HG03139 (cell line): ENCODE data around the gene TBX4.

Source experiments
- ATAC-seq: cut with Tn5 transposase; IDR thresholded peaks from one replicate; pipeline ENCODE4 v1.9.1; 2021; ENCODE audit not compliant: unreplicated experiment

The TBX4 gene

DNA sequence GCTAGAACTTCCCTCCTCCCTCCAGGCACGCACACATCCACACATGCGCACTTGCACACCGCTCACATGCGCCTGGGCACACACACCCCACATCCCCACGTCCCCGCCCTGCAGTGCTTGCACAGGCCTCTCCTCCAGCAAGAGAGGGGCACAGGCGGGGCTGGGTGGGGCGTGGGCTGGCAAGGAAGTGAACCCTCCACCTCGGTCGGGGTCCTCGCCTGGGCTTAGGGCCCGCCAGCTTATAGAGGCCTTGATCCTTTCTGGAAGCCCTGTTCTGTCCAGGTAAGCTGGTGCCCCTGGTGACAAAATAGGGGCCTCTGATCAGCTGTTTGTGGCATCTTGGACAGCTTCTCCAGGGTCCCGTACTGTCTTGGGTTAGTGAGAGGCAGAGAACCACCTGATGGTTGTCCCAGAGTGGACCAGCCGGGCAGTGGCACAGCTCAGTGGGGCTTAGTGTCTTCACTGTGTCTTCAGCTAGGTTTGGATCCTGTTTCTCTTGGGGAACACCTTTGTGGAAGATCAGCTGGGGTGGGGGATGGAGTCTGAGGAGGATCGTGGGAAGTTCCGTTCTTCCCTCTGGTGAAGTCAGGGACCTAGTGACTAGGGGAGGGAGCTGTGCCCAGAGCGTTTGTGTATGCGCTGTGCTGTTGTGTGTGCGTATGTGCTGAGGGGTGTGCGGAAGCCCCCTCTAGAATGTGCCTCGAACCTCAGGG lies 12.1 kb downstream of the TBX4 start:
- ATAC-seq = no peak

DNA sequence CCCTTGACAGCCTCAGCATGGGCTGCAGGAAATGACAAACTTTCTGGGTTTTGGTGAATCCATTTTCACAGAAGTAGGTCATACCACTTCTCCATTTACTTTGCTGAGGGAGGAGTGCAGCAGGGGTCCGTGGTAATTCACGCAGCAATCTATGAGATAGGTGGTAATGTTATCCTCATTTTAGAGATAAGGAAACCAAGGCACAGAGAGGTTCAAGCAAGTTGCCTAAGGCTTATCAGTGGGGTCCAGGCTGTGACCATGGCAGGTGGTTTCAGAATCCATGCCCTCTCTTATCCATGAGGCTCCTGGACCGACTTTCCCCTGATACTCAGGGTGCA lies 12.6 kb downstream of the TBX4 start:
- no peak for ATAC-seq

DNA sequence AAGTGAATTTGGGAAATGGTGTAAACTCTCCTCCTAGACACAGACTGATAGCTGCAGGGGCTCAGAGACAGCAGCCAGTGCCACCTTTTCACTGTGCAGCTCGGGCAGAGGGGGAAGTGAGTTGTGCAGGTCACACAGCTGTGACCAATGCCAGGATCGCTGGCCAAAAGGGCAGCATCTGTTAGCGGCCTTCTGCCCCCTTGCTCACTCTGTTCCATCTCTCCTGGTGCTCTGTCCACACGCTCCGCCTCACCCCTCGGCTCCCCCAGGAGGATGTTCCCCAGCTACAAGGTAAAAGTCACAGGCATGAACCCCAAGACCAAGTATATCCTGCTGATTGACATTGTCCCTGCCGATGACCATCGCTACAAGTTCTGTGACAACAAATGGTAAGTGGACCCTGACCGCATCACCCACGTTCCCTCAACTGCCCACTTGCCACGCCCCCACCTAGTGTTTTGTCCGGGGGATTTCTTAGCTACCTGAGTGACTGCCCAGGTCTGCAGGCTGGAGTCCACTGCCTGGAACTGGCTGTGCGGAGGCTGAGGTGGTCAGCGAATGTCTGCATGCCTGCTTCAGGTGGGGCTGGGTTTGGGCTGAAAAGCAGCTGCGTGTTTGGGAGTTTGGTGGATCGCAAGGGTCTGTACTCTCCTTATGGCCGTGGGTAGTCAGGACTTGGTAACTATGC lies 13.5 kb downstream of the TBX4 start:
- ATAC-seq = no peak

DNA sequence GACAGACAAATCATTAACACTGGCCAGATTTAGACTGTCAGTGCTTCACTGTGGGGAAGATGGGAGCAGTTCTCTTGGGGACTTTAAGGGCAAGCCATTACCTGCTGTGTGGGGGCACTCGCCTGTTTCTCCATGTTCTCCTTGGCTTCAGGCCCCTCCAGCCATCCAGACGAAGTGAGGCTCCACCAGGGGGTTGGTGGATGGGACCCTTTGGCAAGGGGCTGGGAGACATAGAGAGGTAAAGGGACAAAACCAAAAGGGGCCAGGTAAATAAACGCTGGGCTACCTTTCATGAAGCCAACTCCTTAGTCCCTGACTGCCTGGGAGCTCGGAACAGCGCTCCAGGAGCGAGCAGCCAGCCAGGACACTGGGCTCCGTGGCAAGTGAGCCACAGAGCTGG lies 14.0 kb downstream of the TBX4 start:
- ATAC-seq = no peak

DNA sequence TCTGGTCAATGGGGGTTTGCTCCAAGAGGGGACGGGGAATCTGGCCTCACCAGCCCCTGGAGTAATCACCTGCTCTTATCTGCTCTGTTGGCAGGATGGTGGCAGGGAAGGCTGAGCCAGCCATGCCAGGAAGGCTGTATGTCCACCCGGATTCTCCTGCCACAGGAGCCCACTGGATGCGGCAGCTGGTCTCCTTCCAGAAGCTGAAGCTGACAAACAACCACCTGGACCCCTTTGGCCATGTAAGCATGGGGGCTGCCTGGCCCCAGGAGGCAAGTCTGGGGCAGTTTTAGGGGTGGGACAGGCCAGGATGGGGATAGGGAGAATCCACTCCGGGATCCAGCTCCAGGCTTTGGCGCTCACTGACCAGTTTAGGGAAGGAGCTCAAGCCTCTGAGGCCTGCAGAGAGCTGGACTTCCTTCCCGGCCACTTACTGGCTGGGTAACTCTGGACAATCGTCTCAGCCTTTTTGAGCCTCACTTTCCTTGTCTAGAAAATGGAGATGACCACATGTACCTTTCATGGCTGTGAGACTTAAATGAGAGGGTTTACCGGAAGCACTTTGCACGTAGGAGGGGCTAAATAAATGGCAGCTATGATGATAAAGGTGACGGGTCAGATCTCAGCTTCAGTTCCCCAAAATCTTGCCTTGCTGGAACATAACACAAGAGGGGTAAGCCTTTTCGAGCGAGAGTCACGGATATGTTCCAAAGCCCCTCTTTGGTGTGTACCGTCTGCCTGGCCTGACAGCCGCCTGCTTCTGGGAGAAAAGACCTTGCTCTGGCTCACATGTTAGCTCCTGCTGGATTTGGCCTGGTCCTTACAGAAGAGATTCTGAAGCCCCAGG lies 15.4 kb downstream of the TBX4 start:
- no peak for ATAC-seq

DNA sequence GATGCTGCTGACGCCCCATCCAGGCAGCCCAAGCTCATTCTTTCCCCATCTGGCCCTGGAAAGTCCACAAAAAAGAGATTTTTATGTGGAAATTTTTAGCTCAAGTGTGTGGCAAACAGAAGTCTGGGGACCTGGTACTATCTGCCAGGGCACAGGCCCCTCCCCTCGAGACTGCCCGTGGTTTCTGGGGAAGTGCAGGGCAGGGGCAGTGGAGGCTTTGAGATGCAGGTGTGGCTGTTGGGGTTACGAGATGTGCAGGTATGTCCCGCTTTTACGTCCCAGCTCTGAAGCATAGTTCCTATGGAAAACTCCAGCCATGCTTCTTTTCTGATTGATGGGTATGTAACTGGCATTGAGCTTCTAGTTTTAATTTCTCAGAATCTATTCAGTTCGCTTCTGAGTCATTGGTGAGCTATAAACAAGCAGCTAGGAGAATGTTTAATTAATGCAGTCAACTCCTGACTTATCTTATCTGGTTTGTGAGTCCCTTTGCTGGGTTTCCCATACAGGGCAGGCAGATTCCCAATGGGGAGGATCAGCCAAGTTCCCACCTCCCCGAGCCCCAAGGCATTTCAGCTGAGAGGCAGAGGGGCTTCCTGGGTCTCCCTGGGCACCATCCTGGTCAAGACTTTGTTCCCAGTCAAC lies 16.2 kb downstream of the TBX4 start:
- no peak for ATAC-seq

DNA sequence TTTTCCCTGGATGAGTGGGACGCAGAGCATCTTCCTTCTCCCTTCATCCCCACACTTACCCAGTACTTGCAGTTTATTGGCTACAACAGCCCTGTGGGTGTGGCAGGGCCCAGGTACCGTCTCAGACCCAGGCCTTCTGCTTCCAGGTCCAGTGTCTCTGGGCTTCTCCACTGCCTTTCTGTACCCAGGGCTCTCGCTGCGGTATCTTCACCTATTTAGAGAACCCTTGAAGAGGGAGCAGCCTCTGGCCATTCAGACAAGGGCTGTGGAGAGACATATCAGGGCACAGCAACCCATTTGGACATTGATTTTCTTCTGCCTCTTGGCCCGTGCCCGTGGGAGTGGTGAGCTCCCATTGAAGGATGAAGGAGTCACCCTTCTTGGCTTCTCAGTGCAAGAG lies 17.3 kb downstream of the TBX4 start:
- ATAC-seq = no peak

DNA sequence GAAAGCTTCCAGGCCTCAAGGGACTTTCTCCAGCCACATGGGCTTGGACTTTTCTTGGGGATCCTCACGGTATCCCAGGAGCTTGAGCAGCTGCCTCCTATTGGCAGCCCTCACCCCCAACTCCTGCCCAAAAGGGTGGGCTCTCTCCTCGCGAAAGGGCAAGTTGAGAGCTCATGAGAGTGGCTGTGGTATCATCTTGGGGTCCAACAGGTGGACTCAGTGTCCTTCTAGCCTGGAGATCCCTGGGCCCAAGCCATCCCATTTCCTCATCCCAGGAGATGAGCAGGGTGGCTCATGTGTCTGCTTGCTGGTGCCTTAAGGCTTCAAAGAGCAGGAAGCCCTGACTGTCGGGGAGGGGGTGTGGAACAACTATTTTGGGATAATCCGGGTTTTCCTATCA lies 17.7 kb downstream of the TBX4 start:
- no peak for ATAC-seq

DNA sequence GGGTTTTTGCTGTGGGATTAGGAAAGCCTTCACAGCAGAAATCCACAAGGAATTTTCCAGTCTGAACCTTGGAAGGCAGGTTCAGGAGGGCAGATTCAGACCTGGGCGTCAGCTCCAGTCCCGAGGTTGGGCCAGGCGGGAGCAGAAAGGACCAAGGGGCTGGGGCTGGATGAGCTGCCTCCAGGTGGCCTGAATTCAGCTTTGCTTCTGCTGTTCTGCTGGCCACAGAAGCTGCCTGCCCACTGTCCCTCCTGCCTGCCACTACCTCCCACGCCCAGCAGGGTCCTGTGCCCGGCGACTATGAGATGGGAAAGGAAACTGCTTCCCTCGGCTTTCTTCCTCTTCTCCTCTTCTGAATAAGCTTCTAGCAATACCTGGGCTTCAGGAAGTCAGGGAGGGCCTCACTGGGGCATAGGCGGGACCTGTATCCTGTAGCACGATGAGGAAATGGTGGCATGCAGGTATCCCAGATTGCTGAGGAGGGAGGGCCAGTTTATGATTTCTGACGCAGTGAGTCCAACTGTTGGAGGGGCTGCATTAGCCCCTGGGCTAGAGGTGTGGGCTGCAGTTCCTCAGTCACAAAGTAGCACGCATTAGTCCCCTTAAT lies 18.4 kb downstream of the TBX4 start:
- ATAC-seq = no peak

DNA sequence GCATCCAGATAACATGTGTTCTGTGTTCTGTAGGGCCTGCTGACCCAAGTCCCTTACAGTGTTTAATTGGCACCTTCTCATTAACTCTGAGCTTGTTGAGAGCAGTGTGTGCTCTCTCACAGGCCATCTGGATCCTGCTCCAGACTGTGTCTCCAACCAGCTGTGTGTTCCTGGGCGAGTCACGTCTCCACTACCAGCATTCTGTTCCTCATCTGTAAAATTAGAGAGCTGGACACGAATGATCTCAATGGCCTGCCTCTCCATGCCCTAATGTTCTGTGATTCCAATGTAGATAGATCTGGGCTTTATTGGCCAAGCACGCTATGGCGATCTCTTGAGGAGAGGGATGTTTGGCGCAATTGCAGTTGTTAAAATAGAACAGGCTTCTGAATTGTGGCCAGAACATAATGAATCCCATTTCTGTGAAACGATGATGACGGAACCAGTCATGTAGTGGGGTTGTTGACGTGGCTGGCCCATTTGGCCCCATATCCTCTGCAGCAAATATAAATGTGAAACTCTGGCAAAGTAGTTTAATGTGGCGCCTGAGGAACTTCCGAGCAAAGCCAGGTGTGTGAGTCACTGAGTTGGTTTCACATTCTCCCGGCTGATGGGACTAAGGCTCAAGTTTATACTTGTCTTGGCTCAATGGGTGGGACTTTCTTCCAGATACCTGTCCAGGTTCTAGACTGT lies 22.2 kb downstream of the TBX4 start:
- no peak for ATAC-seq

DNA sequence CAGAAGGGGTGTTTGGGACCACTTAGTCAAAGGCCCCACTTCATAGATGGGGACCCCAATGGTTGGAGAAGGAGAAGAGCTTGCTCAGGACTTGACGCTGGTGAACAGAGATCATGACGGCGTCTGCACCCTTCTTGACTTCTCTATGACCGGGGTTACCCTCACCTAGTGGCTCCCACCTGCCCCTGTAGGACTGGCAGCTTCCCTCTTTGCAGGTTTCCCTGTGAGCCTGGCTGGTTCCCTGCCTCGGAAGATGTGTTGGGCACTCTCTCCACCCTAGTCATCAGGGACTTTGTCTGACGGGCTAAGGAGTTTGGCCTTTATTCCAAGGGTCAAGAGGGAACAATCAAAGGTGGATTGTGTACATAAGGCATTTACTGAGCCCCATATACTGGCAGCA lies 22.7 kb downstream of the TBX4 start:
- ATAC-seq = no peak

DNA sequence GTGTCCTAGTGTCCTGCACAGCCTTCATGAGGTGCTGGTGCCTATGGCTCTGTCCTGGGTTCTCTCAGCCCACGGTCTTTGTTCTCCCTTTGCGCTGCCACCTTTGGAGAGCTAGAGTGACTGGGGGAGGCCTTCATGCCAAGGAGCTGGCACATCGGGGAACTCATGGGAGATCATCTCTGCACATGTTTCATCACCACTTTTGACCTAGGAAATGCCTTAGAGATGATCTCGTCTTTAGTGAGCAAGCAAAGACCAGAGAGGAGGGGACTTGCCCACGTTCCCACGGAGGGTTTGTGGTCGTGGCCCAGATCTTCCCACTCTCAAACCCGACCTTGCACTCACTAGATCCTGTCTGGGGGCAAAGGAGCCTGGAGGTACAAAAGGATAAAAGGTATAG lies 23.5 kb downstream of the TBX4 start:
- ATAC-seq = no peak

DNA sequence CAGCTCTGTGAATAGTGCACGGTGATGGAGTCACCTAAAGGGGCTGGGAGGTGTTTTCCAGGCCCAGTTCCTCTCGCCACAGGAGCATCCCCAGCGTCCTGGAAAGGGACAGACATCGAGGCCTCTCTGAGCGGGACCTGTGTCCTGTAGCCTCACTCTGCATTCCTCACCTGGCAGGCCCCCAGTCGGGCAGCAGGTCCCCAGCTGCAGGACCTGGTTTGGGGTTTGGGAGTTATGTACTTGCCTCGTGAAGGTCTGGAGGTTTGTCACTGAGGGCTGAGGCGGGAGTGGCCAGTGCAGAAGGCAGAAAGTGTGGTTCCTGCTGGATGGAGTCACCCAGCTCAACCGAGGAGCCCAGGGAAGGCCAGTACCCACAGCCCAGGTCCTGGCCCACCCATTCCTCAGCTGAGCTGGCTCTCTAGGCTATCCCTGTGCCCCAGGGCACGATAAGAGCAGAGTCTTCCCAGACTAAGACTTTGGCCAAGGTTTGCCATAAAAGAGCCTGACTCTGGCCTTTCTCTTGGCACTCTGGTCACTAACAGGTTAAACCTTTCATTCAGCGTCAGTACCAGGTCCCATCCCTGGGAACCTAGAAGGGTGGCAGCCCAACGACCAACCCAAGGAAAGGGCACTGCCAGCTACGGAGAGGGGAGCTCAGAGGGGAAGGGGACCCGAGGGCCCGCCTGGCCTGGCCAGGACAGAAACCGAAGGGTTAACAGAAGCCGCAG lies 24.4 kb downstream of the TBX4 start:
- ATAC-seq = no peak

DNA sequence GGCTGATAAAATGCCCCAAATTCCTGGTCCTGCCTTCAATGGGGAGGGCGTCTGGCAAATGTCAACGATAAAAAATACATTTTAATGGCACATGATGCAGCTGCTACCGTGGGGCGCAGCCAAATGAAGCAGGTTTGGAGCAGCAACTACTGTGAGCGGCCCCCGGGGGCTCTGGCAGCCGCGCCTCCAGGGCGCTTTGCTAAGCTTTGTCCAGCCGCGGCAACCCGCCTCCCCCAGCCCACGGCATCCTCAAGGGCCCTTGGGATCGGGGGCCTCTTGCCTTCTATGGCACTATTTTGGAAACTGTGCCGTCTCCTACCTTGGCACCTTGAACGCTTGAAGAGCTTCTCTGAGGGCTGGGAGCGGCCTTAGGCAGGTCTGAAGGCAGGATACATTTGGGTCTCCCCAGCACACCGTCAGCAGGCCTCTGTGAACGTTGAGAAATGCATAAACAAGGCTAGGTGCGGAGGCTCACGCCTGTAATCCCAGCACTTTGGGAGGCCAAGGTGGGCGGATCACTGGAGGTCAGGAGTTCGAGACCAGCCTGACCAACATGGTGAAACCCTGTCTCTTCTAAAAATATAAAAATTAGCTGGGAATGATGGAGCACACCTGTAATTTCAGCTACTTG lies 25.1 kb downstream of the TBX4 start:
- no peak for ATAC-seq

DNA sequence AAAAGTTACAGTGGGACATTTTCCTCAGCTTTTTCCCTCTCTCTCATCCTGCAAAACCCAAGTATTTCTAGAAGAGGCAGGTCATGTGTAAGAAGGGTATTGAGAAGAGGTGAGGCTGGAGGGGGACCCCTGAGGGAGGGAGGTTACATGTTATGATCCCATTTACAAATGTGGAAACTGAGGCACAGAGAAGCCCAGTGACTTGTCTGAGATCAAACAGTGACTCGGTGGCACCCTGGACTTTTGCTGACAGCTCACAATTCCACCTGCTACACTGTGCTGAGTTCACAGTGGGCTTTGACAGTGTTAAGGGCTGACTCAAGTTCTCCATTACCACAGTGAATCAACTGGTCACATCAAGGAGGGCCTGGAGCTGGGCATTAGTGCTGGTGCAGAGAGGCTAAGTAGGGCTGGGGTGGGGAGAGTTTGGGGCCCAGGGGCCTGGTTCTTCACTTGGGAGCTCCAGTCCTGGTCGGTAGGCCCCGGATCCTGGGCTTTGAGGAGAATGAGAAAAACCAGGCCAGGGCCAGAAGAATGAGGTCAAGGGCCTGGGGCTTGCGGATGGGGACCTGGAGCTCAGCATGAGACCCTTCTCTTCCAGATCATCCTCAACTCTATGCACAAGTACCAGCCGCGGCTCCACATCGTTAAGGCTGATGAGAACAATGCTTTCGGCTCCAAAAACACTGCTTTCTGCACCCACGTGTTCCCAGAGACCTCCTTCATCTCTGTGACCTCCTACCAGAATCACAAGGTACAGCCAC lies 26.0 kb downstream of the TBX4 start:
- no peak for ATAC-seq

DNA sequence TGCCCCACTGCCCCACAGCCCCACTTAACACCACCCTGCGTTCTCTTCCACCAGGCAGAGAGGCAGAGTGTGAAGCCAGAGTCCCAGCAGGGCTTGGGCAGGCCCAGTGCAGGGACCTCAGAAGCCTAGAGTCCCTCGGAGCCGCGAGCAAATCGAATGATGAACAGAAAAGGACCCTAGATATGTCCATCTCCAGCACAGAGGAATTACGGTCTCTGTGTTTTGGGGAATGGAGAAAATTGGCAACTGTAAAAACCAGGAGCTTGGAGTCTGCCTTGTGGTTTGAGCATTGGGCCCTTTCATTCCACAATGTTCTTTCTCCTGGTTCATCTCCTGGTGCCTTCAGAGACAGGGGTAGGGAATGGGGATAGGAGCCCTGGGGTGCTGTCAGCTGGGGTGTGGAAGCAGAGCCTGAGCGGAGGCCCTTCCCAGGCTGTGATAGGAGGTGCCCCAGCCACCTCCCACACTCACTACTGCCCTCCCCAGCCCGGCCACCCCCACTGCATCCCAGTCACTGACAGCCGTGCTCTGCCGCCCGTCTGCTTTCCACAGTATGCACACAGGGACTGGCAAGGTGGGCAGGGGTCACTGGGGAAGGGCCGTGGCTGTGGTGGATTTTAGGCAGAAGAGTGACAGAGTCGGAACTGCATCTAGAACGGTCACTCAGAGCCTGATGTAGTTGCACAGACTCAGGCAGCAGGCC lies 26.7 kb downstream of the TBX4 start:
- ATAC-seq = no peak

DNA sequence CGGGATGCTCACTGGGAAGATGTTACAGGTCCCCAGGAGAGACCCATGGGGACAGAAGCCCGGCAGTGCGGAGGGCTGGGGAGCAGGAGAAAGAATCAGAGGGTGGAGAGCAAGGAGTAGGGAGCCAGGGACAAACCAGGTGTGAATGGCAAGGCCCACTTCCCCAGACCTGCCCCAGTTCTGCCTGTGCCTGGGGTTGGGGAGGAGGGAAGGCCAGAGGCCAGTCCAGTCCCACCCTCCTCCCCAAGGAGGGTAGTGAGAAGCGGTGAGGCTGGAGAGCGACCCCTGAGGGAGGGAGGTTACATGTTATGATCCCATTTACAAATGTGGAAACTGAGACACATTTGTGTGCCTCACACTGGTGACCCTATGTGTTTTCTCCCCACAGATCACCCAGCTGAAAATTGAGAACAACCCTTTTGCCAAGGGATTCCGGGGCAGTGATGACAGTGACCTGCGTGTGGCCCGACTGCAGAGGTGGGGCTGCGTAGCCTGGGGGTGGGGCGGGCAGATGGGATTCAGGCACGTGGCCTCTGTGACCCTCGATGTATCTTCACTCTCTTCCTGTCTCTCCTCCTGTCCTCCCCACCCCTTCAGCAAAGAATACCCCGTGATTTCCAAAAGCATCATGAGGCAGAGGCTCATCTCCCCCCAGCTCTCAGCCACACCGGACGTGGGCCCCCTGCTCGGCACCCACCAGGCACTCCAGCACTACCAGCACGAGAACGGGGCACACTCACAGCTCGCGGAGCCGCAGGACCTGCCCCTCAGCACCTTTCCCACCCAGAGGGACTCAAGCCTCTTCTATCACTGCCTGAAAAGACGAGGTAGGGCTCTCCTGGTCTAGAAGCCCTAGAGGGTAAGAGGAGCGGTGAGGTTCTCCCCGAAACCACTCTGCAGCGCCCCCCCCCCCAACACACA lies 27.5 kb downstream of the TBX4 start:
- ATAC-seq = no peak
